BE2C (cell line): Measurements from ENCODE around the gene LMOD3.

ENCODE experiments used
- DNase-seq: peaks from one replicate; pipeline ENCODE4 v3.0.0-alpha.2; 2020
- H3K27me3 ChIP-seq: fragments of 250-450 bp; sonication (Bioruptor Pico); 2 replicates; pipeline ENCODE4 v1.5.1; 2020; ENCODE audit warnings: mild to moderate bottlenecking
- H3K36me3 ChIP-seq: fragments of 250-450 bp; sonication (Bioruptor Pico); 2 replicates; pipeline ENCODE4 v1.5.1; 2020; ENCODE audit warnings: mild to moderate bottlenecking
- H3K4me1 ChIP-seq: fragments of 250-450 bp; sonication (Bioruptor Pico); 2 replicates; pipeline ENCODE4 v1.5.1; 2020
- H3K4me3 ChIP-seq: 2 replicates; pipeline ENCODE4 v1.5.1; 2011; ENCODE audit warnings: low read depth, low read length
- H3K9me3 ChIP-seq: fragments of 250-450 bp; sonication (Bioruptor Pico); 2 replicates; pipeline ENCODE4 v1.5.1; 2020
- TF ChIP-seq, protein P1 (sequence below): IDR thresholded peaks from 2 replicates; pipeline ENCODE4 v1.5.1; 2012; ENCODE audit warnings: mild to moderate bottlenecking, low read depth, low read length

The LMOD3 gene

DNA sequence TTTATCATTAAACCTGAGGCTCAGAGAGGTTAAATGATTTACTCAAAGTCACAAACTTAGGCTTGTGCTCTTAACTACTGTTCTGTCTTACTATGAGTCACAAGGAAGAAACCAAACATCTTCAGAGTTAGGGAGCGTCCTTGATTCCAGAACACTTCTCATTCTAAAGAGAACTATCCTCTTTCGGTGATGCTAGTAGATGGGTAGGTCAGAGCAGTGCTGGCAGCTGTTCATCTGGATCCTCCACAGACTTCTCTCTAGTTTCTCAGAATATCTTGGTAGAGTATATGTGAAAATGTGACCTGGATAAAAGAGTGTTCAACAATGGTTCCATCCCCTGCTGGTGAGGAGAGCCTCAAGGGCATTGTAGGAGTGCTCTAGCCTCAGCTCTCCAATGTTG, 34.3 kb downstream of the LMOD3 start:
- DNase-seq, result no peak
- Histone ChIP-seq H3K4me1 (no peaks in the 10 kb centered on the region; the same call in 1 of the 2 replicates), H3K36me3 (peaks cover 4% of the 10 kb centered on the region), H3K27me3 (no peaks in the 10 kb centered on the region), H3K9me3 (no peaks in the 10 kb centered on the region), H3K4me3 (no peak overlapping the region)
- TF ChIP-seq, protein P1, sequence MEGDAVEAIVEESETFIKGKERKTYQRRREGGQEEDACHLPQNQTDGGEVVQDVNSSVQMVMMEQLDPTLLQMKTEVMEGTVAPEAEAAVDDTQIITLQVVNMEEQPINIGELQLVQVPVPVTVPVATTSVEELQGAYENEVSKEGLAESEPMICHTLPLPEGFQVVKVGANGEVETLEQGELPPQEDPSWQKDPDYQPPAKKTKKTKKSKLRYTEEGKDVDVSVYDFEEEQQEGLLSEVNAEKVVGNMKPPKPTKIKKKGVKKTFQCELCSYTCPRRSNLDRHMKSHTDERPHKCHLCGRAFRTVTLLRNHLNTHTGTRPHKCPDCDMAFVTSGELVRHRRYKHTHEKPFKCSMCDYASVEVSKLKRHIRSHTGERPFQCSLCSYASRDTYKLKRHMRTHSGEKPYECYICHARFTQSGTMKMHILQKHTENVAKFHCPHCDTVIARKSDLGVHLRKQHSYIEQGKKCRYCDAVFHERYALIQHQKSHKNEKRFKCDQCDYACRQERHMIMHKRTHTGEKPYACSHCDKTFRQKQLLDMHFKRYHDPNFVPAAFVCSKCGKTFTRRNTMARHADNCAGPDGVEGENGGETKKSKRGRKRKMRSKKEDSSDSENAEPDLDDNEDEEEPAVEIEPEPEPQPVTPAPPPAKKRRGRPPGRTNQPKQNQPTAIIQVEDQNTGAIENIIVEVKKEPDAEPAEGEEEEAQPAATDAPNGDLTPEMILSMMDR, result no peak

- Histone ChIP-seq H3K4me3 (no peak overlapping the region), H3K9me3 (no peaks in the 10 kb centered on the region), H3K4me1 (no peaks in the 10 kb centered on the region; the same call in 1 of the 2 replicates), H3K36me3 (peaks cover 4% of the 10 kb centered on the region), H3K27me3 (no peaks in the 10 kb centered on the region)
- TF ChIP-seq, protein P1, result no peak
- no peak for DNase-seq
Measured at GRCh38 chr3:69087030-69087791, 35.2 kb downstream of the LMOD3 start.

- TF ChIP-seq, protein P1, result no peak
- Histone ChIP-seq H3K36me3 (no peaks in the 10 kb centered on the region), H3K9me3 (no peaks in the 10 kb centered on the region), H3K27me3 (no peaks in the 10 kb centered on the region), H3K4me1 (no peaks in the 10 kb centered on the region; the same call in 1 of the 2 replicates), H3K4me3 (peak overlapping the region; percentile 89)
- DNase-seq, result peak; percentile 89
Measured at GRCh38 chr3:69085833-69086722, 36.3 kb downstream of the LMOD3 start.

GRCh38 chr3:69085168-69085832, 37.1 kb downstream of the LMOD3 start:
- Histone ChIP-seq H3K36me3 (no peaks in the 10 kb centered on the region), H3K4me3 (peak overlapping the region; percentile 89), H3K9me3 (no peaks in the 10 kb centered on the region), H3K4me1 (no peaks in the 10 kb centered on the region; the same call in 1 of the 2 replicates), H3K27me3 (no peaks in the 10 kb centered on the region)
- TF ChIP-seq, protein P1, result no peak
- DNase-seq, result peak; percentile 37

GRCh38 chr3:69084326-69085167, 37.8 kb downstream of the LMOD3 start, which contains the start of gene ARL6IP5:
ARL6IP5 (plus strand) TSS chr3:69084937; CDS start chr3:69085048, 111 bp downstream.
- no peaks in the 10 kb centered on the region for H3K27me3 ChIP-seq
- H3K36me3 ChIP-seq, result no peaks in the 10 kb centered on the region
- peak within 1 kb of the TSS; percentile 89 for H3K4me3 ChIP-seq
- no peaks in the 10 kb centered on the region for H3K9me3 ChIP-seq
- no peaks in the 10 kb centered on the region; the same call in 1 of the 2 replicates for H3K4me1 ChIP-seq
- TF ChIP-seq, protein P1, result no peak
- peak; percentile 92 for DNase-seq
